Osteocyte (in vitro differentiated cells): Measurements from ENCODE around the gene SLC29A1. TPM values are rescaled to one million over a fixed set of nuclear protein-coding genes. Genes with fewer than 3 reads are reported as not detected.

ENCODE experiments used
- DNase-seq: peaks from one replicate; pipeline ENCODE4 v3.0.0; 2021; ENCODE audit warnings: mixed read lengths; ENCODE audit not compliant: unreplicated experiment; ENCODE audit errors: extremely low spot score
- H3K27ac Mint-ChIP-seq: one replicate; pipeline ENCODE4 v1.8.0; 2021; ENCODE audit warnings: mild to moderate bottlenecking, mixed read lengths; ENCODE audit not compliant: unreplicated experiment
- H3K27me3 Mint-ChIP-seq: one replicate; pipeline ENCODE4 v1.8.0; 2021; ENCODE audit warnings: mixed read lengths; ENCODE audit not compliant: unreplicated experiment
- H3K36me3 Mint-ChIP-seq: one replicate; pipeline ENCODE4 v1.8.0; 2021; ENCODE audit warnings: mixed read lengths; ENCODE audit not compliant: unreplicated experiment
- H3K4me1 Mint-ChIP-seq: one replicate; pipeline ENCODE4 v1.8.0; 2021; ENCODE audit warnings: mixed read lengths; ENCODE audit not compliant: unreplicated experiment
- H3K4me3 Mint-ChIP-seq: one replicate; pipeline ENCODE4 v1.8.0; 2021; ENCODE audit warnings: mild to moderate bottlenecking, moderate library complexity, mixed read lengths; ENCODE audit not compliant: unreplicated experiment
- H3K9me3 Mint-ChIP-seq: one replicate; pipeline ENCODE4 v1.8.0; 2021; ENCODE audit warnings: mixed read lengths; ENCODE audit not compliant: unreplicated experiment
- CTCF ChIP-seq: fragments of 200-600 bp; sonication (generic); IDR thresholded peaks from 2 replicates; pipeline ENCODE4 v1.5.0; 2021; ENCODE audit warnings: antibody characterized with exemption, mild to moderate bottlenecking, moderate library complexity
- total RNA-seq: library from RNA; stranded (reverse); gene quantifications from 2 replicates; pipeline ENCODE4 v1.2.1, GENCODE V29; 2021

SLC29A1 gene
- total RNA-seq, 1 donor from 2014 or later, result 135 TPM

- Mint-ChIP-seq H3K36me3 (peaks cover 56% of the 10 kb centered on the region), H3K4me3 (peak overlapping the region; percentile 89), H3K27me3 (no peaks in the 10 kb centered on the region), H3K27ac (peak overlapping the region; percentile 87), H3K4me1 (peaks cover 52% of the 10 kb centered on the region), H3K9me3 (no peaks in the 10 kb centered on the region)
- TF ChIP-seq CTCF, result no peak
- DNase-seq, result no peak
Observed at GRCh38 chr6:44255105-44255808, 31.9 kb downstream of the SLC29A1 start.

- H3K9me3 Mint-ChIP-seq, result no peaks in the 10 kb centered on the region
- H3K27me3 Mint-ChIP-seq, result no peaks in the 10 kb centered on the region
- H3K27ac Mint-ChIP-seq, result peak overlapping the region; percentile 87
- peaks cover 50% of the 10 kb centered on the region for H3K4me1 Mint-ChIP-seq
- H3K4me3 Mint-ChIP-seq, result peak overlapping the region; percentile 89
- H3K36me3 Mint-ChIP-seq, result peaks cover 51% of the 10 kb centered on the region
- DNase-seq, result no peak
- TF ChIP-seq CTCF, result no peak
Observed at GRCh38 chr6:44255871-44256774, 32.7 kb downstream of the SLC29A1 start.

- DNase-seq, result no peak
- Mint-ChIP-seq H3K4me3 (peak overlapping the region; percentile 89), H3K4me1 (peaks cover 50% of the 10 kb centered on the region), H3K36me3 (peaks cover 46% of the 10 kb centered on the region), H3K9me3 (no peaks in the 10 kb centered on the region), H3K27me3 (no peaks in the 10 kb centered on the region), H3K27ac (peak overlapping the region; percentile 87)
- TF ChIP-seq CTCF, result no peak
Observed at GRCh38 chr6:44256775-44257024, 33.3 kb downstream of the SLC29A1 start.

- peak; percentile 85 for TF ChIP-seq CTCF
- peaks cover 50% of the 10 kb centered on the region for H3K4me1 Mint-ChIP-seq
- peak; percentile 93 for DNase-seq
Observed at GRCh38 chr6:44257025-44257752, 33.8 kb downstream of the SLC29A1 start, which contains the start of gene SLC35B2. Gene SLC35B2 (minus strand): TSS chr6:44257528. CDS start chr6:44257410, 118 bp downstream.

More at GRCh38 chr6:44257025-44257752, 33.8 kb downstream of the SLC29A1 start, which contains the start of gene SLC35B2:
- Mint-ChIP-seq H3K9me3 (no peaks in the 10 kb centered on the region), H3K27me3 (no peaks in the 10 kb centered on the region), H3K4me3 (peak within 1 kb of the TSS; percentile 89), H3K27ac (peak within 1 kb of the TSS; percentile 92), H3K36me3 (peaks cover 41% of the 10 kb centered on the region)
